ENCODE measurements around the gene KITLG.
"Not testable (repeated sequence)": the region's sequence is repeated elsewhere in the genome, so short reads cannot be mapped to it uniquely, and the experiment has no call there.

KITLG gene, protein sequence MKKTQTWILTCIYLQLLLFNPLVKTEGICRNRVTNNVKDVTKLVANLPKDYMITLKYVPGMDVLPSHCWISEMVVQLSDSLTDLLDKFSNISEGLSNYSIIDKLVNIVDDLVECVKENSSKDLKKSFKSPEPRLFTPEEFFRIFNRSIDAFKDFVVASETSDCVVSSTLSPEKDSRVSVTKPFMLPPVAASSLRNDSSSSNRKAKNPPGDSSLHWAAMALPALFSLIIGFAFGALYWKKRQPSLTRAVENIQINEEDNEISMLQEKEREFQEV

DNA sequence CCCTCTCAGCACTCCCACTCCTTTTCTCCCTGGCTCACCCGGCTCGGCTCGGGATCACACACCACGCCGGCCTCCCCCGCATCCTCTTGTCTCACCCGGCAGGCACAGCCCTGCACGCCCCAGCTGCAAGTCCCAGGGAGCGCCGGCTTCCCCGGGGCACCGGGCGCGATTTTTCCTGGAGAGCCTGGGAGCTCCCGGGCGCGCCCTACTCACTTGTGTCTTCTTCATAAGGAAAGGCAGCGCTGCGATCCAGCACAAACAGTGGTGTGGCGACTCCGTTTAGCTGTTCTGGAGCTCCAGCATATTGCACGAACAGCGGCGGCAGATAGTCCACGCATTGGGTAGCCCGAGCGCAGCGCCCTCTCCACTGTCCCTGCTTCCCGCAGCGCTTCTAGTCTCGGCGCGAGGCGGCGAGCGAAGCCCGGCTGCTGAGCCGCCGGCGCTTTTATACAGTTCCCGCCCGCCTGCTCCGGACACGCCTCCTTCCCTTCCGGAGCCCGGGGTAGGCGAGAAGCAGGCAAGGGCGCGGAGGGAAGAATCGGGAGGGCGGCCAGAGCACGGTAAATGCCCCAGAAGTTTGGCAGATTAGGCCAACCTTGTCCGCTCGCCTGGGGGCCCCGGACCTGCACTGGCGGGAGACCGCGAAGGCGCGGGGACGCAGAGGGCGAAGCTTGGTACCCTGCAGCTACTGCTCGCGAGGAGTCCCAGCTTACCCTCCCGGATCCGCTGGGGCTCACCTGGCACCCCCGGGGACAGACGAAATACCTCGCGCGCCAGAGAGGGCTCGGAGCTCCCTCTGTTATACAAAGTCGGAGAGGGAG, at the start of gene KITLG:
TSS of gene KITLG (minus strand) at position 421 of the 821 bp plus-strand sequence. CDS start at position 228, 193 bp downstream.
- DNase-seq, result peak; percentile 12 to 16

DNA sequence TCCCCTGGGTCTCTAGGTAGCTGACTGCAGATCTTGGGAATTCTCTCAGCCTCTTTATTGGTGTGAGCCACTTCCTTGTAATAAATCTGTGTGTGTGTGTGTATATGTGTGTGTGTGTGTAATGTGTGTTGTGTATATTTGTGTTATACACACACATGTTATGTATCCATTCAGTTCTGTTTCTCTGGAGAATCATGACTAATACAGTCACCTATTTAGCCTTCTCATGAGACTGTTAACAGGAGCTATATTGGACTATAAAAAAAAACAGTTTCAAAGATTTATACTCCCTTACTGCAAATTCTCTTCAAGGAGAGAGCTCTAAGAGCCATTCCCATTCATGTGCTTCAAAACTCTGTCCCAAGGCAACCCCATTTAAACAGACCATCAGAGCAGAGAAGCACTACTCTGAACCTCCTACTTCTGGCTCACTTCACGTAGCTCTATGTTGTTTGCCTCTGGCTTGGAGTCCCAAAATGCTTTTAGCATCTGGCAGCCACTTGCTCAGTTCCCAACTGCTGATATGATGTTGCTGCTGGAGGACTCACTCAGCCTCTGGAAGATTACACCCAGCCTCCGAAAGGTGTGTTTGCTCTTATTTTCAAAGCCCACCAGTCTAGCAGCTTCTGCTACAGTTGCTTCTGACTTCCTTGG, 48.7 kb upstream of the KITLG start:
- no peak for DNase-seq

DNA sequence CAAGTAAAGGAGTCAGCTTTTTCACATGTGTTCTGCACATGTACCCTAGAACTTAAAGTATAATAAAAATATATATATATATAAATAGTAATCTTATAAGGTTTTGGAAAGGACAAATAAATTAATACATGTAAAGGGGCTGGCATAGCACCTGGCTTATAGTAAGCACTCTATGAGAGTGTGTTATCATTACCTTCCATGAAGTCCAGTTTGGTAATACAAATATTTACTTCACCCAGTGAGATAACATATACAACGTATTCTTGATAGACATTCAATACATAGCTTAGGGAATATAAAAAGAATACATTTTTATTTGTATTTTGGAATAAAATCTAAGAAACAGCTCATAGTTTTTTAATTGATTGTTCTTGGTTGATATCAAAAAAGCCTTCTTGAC, 47.8 kb upstream of the KITLG start:
- not testable (repeated sequence) for DNase-seq

DNA sequence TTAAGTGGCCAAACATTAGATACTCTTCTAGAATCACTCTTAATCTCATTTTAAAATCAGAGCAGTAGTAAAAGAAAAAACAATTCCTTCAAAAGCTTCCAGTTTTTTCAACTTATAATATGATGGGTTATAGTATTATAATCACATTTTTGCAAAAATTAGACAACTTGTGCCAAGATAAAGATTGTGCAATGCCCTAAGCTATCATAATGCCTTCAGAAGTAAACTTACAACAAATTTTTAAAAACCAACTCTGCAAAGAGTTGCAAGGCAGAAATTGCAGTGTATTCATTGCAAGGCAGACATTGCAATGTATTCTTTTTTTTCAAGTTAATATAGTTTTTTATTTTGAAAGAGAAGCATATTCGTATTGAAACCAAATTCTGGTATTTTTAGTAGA, 47.2 kb upstream of the KITLG start:
- DNase-seq, result no peak

DNA sequence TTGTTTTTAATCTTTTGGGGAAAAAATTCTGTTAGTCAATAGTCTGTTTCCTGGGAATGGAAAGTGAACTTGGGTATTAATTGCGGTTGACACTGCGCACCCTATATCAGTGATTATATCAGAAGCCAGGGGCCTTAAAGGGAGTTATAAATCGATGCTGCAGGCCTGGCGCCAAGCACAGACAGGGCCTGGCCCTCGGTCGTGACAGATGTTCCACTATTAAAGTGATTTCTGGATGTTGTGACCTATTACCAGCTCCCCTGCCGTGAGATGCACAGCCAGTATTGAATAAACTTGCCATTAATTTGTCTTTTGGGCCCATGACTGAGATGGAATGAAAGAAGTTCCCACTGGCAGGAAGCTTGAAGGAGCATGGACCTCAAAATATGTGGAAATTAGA, 45.1 kb upstream of the KITLG start:
- no peak for DNase-seq

DNA sequence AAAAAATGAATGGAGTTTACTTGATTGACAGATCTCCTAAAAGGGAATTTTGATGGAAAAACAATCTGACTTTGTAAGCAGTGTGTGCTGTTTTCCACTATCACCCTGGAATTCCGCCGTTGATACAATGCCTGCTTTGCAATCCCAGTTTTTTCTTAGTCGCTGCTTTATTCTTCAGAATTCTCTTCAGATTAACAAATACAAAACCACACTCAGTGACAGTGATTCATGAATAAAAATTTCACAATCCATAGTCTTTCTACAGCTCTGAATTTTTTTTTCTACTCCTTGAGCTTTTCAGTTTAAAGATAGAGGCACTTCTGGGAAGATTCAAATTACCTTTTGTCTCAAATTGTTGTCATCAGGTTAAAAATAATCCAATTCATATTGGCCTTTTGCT, 44.6 kb upstream of the KITLG start:
- DNase-seq, result no peak

DNA sequence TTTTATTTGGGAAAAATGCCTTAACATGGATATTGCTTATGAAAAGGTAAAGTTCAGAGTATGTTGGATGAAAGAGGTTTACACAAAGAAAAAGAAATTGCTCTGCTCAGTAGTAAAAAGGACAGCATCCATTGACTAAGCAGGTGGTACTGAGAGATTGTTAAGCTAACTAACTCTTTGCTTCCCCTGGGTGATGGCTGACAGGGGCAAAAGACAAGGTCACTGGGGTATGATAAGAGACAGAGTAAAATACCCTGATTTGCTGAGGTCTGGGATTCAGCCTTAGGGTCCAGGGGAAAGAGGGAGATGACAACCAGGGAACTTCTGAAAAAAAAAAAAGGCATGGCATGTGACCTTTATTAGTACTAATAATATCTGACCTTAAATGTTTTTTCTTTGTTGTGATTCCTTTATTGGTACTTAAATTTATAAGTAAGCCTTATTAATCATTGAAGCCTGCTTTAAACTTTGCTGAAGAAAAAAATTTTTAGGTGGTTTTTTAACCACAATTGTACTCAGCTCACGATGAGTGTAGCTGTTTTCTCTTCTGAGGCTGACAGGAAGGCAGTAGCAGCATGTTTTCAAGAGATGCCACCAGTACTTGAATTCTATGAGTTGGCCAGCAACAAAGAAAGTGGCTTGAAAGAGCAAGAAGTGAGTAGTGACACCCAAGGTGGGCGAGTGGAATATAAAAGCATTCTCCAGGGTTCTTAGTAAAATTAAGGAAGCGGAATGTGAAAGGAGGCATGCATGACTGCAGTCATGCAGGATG, 43.7 kb upstream of the KITLG start:
- DNase-seq, result no peak

DNA sequence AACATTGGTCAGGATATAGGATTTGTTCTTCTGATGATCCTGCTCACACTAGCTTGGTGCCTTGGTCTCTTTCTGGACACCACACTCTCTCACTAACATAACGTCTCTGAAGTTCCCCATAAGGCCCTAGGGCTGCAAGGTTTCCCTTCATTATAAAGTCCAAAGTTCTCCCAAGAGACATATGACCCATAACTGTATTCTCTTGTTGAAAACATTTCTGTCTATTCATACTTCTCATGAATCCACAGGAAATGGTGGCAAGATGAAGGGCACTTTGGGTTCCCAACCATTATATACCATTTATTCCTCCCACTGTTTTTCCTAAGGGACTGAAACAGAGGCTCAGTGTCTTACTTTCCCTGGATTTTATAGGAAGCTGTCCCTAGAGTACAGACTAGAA, 37.1 kb upstream of the KITLG start:
- DNase-seq, result no peak

DNA sequence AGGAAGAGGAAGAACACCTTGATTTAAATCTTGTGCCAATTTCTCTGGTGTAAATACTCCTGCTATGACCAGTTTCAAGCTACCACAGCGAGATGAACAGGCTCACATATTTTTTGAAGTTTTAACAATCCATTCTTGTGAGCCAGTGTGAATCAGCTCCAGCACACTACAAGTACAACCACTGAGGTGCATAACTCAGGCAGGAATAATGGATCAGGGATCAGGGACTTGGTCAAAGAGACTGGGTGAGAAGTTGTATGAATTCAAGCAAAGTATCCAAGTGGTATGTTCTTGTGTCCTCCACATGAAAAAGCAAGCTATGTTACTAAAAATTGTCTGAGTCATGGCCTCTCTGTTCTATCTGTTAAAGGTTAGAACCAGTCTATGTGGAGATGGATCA, 35.2 kb upstream of the KITLG start:
- DNase-seq, result no peak

DNA sequence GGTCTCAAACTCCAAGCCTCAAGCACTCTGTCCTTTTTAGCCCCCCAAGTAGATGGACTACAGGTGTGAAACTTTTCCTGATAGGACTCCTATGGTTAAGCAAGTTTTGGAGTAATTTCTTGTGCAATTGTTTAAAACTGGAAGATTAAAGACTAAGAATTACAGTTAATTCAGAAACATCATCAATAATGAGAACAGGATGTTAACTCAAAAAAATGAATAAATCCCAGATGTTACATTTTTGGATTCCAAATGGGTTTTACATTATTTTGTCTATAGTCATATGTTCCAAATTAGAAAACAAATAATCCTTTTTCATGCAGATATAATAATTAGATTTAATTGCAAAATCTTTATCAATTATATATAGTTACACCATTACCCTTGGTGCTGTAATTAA, 24.4 kb upstream of the KITLG start:
- DNase-seq, result no peak

DNA sequence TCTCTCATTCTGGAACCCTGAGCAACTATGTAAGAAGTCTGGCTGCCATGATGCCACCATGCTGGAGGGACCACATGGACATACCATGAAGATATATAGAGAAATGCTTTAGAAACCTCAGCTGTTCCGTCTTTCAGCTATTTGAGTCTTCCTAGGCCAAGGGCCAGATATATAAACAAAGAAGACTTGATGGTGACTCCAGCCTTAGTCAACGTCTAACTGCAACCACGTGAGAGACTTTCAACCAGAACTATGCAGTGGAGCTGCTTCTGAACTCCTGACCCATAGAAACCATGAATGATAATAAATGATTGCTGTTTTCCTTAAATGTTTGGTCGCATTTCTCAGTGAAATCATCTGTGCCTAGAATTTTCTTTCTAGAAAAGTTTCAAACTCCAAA, 20.0 kb upstream of the KITLG start:
- DNase-seq, result no peak

DNA sequence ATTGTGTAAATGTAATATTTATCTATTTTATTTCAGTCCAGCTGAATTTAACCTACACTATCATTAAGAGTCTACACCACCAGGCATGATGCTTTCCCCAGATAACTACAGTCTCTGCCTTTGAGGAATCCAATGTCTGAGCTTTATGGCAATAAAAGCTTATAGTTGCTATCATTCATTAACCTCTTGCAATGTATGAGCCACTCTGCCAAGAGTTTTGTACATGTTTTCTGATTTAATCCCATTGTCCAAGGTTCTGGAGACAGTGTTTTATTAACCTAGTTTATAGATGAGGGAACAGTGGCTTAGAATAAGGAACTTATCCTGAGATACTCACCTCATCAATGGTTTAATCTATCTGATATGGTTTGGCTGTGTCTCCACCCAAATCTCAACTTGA, 17.1 kb upstream of the KITLG start:
- no peak for DNase-seq

DNA sequence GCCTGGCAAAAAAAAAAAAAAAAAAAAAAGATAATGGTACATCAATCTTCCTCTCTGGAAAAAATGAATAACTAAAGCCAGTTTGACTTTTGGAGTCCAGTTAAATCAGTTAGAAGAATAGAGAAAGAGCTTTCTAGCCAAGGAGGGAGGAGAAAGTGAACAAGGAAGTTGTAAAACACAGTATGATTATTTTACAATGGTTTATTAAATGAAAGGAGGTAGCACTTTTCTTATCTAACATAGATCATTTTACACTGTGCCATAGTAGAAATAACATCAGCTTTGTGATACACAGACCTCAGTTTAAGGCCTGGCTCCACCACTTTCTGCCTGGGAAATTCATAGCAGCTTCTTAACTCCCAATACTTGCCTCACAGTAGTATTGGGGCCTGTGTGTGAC, 15.4 kb upstream of the KITLG start:
- no peak for DNase-seq

DNA sequence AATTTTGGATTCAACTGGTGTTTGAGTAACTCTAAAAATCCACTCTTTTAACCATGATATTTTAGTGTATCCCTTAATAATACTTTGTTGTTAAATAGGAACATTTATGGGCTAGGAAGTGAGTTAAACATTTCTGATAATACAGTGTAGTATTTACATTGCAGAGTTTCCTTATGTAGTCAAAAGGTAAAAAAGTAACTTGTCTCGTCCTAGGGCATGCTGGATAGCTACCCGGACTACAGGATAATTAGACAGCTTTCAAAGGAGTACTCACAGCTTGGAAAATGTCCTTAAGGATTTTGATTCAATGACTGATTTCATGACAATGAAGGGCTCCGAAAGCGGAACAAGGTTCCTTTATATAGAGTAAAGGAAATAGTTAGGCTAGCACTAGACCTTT, 14.5 kb upstream of the KITLG start:
- no peak for DNase-seq

DNA sequence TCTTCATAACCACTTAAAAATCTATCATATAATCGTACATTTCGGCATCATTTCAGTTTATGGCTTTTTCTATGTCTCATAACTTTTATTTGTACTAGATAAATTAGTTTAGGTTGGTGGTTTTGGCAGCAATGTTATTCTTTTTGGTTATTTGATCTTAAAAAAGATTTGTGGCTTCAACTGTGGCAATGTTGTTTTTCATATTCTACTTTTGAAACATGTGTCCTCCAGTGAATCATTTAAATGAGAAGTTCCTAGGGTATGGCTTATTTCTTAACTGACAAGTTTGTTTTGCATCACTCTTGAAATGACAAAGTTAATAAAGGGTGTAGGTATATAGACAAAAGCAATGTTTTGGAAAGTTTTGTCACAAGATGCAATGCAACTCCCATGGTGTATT, 11.1 kb upstream of the KITLG start:
- no peak for DNase-seq

DNA sequence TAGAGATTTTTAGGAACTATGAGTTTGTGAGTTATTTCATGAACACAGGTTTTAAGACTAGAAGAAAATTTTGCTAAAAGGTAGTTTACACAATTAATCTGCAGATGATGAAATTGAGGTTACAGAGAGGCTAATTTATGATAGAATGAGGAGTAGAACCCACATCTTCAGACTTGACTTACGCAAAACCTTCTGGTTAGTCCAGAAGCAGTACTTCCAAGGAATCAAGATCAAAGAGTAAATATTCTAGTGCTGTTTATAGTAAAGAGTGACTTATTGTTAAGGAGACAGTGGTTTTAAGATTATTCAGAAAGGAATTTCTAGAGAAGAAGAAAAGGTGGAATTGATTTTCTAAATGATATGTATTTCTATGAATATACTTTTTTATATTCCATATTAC, 10.6 kb upstream of the KITLG start:
- DNase-seq, result no peak

DNA sequence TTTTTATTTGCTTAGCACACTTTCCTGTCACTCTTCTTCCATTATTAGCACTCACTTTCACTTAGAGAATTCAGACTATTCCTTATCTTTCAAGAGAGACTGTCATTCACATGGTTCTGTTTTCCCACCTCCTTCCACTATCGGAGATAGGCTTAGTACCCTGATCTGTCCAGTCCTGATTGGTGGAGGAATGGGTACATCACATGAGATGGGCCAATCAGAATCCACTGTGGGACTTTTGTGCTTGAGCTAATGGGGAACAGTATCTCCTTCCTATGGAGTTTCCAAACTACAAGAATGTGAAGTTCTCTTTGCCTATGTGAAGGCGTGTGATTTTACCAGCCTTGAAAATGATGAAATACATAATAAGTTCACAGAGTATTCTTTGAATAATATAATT, 4.8 kb upstream of the KITLG start:
- no peak for DNase-seq

DNA sequence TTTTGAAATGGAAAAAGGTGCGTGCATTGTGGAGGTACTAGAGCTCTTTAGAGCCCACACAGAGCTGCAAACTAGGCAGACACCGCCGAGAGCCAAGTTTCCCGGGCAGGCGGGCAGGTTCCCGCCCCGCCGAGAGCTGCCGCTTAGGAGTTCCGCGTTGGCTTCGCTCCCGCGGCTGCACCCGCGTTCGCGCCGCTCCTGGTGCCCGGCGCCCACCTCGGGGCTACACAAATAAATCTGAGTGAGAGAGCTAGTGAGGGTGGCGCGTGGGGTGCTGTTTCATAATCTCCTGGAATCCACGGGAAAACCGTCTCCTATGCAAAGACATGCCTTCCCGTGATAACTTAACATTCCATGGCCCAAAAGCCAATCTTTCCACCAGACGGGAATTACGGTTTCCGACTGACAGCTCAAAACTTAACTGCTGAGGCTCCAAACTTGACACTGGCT, 645 bp downstream of the KITLG start:
- no peak for DNase-seq

DNA sequence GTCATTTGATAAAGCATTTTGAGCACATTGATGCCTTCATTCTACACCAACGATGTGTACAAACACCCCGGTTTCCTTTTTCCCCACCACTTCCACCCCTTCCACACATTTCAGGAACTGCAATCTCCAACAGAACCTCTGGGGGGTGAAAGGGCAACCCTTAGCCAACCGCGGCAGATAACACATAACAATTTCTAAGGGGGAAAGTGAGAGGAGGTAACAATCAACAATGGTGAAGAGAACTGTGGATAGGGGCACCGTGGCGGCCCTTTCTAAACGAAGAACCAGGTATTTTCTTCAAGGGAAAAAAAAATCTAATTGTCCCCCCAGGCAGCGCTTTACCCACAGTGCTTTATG, 1.1 kb downstream of the KITLG start:
- no peak for DNase-seq

DNA sequence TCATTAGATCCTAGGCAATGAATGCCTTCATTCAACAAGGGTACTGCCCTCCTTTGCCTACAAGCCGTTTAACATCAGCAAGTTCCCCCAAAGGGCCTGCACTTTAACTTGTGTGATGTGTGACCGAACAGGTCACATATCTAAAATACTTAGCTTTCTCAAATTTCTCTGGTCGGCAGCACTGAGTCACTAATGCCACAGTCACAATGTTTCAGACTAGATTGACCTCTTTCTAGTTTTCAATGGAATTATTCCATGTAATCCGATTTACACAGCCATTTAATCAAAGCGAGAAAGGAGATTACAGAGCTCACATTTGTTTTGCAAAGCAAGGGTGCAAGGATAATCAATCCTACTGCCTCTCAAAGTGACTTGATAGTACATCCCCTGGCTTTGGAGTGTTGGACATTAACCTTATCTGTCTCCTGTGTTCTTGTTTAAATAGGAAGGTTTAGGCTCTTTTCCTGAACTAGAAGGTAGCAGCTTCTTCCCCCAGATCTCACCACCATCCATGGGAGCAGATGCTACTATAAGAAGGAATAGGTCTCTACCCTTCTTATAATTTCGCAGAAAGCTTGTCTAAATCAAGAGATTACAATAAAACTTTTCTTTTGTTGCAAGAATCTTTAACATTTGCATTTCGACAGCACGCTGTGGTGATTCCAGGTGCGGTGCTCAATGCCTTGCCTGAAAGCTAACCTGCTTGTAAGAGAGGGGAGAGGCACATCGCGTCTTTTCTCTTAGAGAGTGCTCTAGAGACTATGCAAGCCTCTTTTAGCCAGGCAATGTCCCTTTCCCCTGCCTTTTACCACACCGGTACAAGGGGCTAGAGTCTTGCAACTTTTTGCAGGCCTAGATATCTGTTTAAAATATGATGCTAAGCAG, 1.8 kb downstream of the KITLG start:
- no peak for DNase-seq

DNA sequence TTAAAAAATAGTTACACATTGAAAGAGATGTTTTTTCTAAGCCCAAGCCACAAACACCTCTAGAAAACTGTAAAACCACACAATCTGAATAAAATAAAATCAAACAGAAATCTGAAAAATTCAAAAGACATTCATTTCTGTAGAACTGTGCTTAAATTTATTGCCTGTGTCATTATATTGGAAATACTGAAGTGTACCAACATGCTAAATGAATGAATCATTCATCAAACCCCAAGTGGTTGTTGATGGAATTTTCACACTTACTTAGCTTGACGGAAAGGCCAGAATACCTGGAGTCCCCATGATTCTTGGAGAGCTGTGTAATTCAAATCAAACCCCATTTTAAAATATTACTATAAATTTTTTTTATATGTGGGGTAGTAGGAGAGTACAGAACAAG, 2.7 kb downstream of the KITLG start:
- no peak for DNase-seq

DNA sequence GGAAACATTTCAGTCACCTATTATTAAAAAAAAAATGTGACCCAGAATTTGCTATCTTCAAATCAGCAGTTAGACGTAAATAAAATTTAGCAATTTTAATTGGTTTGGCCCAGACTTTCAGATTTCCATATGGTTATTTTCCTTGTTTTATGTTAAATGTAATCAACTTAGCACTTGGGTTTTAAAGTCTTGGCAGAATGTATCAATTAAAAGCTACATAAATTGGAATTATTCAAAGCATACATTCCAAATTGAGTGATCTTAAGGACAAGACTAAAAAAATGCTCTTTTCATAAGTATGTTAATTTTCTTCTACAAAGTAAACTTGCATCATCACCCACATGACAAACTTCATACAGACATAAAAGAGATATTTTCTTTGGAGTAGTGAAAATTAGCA, 3.4 kb downstream of the KITLG start:
- no peak for DNase-seq

All from stimulated activated CD4-positive, alpha-beta T cell treated with anti-CD3 and anti-CD28 coated beads, Interleukin-2, amount 100 ng/mL, for 48 hours (primary cell).